Psoas muscle (tissue), 8 donors: ENCODE data around the gene RBM14. TPM values are rescaled to one million over a fixed set of nuclear protein-coding genes. Genes with fewer than 3 reads are reported as not detected.

Experiments
- ATAC-seq, 4 donors: fragments of 200-7000 bp; cut with Tn5 transposase; one replicate each; pipeline ENCODE4 v1.9.1; 2020; ENCODE audit warnings: moderate library complexity in 3 of 4, mild to moderate bottlenecking in 2 of 4
- DNase-seq, 2 donors: peaks; one replicate each; pipeline ENCODE4 v3.0.0-alpha.2; 2020
- H3K27ac ChIP-seq: fragments of 200-600 bp; one replicate; pipeline ENCODE4 v1.8.0; 2022
- H3K27me3 ChIP-seq, 3 donors: fragments of 200-600 bp in 1 of 3; one replicate each; pipeline versions ENCODE4 v1.6.1 to v1.8.0; 2013 to 2022; ENCODE audit warnings: low read length in 2 of 3, mild to moderate bottlenecking in 2 of 3, moderate library complexity in 1 of 3; ENCODE audit not compliant: insufficient read depth in 3 of 3
- H3K36me3 ChIP-seq, 2 donors: fragments of 200-600 bp in 1 of 2; one replicate each; pipeline versions ENCODE4 v1.6.1 to v1.8.0; 2013 to 2022; ENCODE audit warnings: low read depth in 1 of 2, mild to moderate bottlenecking in 1 of 2, moderate library complexity in 1 of 2; ENCODE audit not compliant: insufficient read depth in 1 of 2
- H3K4me1 ChIP-seq: fragments of 200-600 bp; one replicate; pipeline ENCODE4 v1.8.0; 2022
- H3K4me3 ChIP-seq: fragments of 200-600 bp; one replicate; pipeline ENCODE4 v1.8.0; 2022; ENCODE audit warnings: mild to moderate bottlenecking
- H3K9me3 ChIP-seq: fragments of 200-600 bp; one replicate; pipeline ENCODE4 v1.8.0; 2022
- whole genome bisulfite sequencing, 3 donors: extraction: QIAGEN DNeasy Blood & Tissue Kit; methylation state at CpG; one replicate each; pipeline versions ENCODE4 v1.1.6 to v1.1.7; 2013; 5-methylcytosine and 5-hydroxymethylcytosine counted together
- intact Hi-C, 2 donors: fragments of 100-400 bp; cut with DNase I; formaldehyde crosslinking; loops; one replicate each; pipeline versions ENCODE4 v1.11.0 to v1.14.2; 2022
- polyA plus RNA-seq, 3 donors: library from polyadenylated mRNA; stranded (reverse); fragments of 200-250 nt; gene quantifications; one replicate each; pipeline ENCODE4 v1.2.3, GENCODE V29; 2013
- total RNA-seq, 4 donors: library from RNA; stranded (reverse); fragmentation: NEBNext Ultra II Directional in 2 of 4; extraction: Animal tissue kit (Norgen Biotek cat#: 25700) in 2 of 4; gene quantifications; one replicate each; pipeline versions ENCODE4 v1.2.1 to v1.2.4, GENCODE V29; 2021 to 2023
- TF ChIP-seq, protein P1 (sequence below): fragments of 200-600 bp; IDR thresholded peaks from one replicate; pipeline ENCODE4 v1.8.0; 2022; ENCODE audit warnings: antibody characterized with exemption
- donor health status: healthy with polysubstance abuse.
- donor health status: DM: no; HTN: no; CAD: no; lungs with moderate emphysema.
- donor health status: Bipolar disorder and iron deficiency.
- donor health status: healthy.
- donor health status: DM: yes; HTN: yes; CAD: no.
- donor health status: DM: no; HTN: no; CAD: no.
- donor health status: DM: no; HTN: no; CAD: no.
- donor health status: DM: yes; HTN: yes; CAD: no.

Gene RBM14
- total and polyA plus RNA-seq, 7 donors = 15.0 to 39.3 (median 22.6) TPM

DNA sequence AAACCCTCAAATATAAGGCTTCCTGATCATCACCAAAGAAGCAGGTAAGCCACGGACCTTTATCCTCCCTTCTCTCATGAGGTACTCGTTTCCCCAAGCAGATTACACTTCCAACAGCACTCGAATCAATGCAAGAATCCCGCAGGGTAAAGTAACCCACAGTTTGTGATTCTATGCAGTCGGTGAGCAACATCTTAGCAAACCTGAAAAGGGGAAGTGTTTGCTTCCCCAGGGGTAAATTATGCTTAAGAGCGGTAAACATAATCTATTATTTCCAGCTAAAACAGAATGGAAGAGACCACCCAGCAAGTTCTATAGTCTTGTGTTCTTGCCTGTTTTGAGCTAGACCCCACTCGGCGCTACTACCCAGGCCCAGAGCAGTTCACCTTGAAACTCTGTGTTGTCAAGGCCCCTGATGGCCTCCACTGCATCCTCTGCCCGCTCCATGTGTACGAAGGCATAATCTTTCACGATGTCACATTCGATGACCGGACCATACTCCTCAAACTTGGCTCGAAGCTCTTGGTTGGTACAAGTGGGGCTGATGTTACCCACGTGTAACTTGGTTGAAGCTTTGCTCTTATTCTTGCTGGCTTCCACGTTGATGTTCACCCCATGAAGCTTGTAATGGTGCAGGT, 60.0 kb downstream of the RBM14 start:
- Histone ChIP-seq H3K27ac (no peak overlapping the region), H3K4me1 (peaks cover 30% of the 10 kb centered on the region), H3K27me3 (no peaks in the 10 kb centered on the region), H3K4me3 (peak overlapping the region; percentile 86), H3K9me3 (no peaks in the 10 kb centered on the region), H3K36me3 (peaks cover 0 to 13% of the 10 kb centered on the region in 2 donors)
- DNase-seq (no peak), ATAC-seq (no peak)
- WGBS, 3 donors = 54 to 60% (median 60%) methylated on average over 16 of the region's 16 CpGs
- intact Hi-C loops = loop anchor here (5.0 kb wide), 2 partner anchors 34 to 84 kb away; partner anchors contain the start of genes CCDC87 (in 1 of the 2) and CCS (in 1 of the 2)
- TF ChIP-seq, protein P1, sequence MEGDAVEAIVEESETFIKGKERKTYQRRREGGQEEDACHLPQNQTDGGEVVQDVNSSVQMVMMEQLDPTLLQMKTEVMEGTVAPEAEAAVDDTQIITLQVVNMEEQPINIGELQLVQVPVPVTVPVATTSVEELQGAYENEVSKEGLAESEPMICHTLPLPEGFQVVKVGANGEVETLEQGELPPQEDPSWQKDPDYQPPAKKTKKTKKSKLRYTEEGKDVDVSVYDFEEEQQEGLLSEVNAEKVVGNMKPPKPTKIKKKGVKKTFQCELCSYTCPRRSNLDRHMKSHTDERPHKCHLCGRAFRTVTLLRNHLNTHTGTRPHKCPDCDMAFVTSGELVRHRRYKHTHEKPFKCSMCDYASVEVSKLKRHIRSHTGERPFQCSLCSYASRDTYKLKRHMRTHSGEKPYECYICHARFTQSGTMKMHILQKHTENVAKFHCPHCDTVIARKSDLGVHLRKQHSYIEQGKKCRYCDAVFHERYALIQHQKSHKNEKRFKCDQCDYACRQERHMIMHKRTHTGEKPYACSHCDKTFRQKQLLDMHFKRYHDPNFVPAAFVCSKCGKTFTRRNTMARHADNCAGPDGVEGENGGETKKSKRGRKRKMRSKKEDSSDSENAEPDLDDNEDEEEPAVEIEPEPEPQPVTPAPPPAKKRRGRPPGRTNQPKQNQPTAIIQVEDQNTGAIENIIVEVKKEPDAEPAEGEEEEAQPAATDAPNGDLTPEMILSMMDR = no peak

Other genes with a start within 250 kb of the RBM14 start
- gene SLC29A2, start 244.9 kb upstream of the RBM14 start, total RNA-seq = 10 to 100 TPM; 14.9 to 94.1 (median 51.0) TPM
- 10 to 100 TPM; 14.9 to 84.5 (median 69.5) TPM for gene SLC29A2, start 244.9 kb upstream of the RBM14 start, polyA plus RNA-seq
- gene NPAS4, start 195.6 kb upstream of the RBM14 start, total RNA-seq = not detected
- gene NPAS4, start 195.6 kb upstream of the RBM14 start, polyA plus RNA-seq = under 1 TPM in 1 of 3 donors, not detected in 2; 0.05 TPM
- gene MRPL11, start 177.8 kb upstream of the RBM14 start, total RNA-seq = 10 to 100 TPM; 37.0 to 57.4 (median 48.7) TPM
- gene MRPL11, start 177.8 kb upstream of the RBM14 start, polyA plus RNA-seq = 10 to 100 TPM; 60.4 to 60.9 (median 60.7) TPM
- 10 to 100 TPM in 2 of 4 donors, 1 to 10 TPM in 2; 5.3 to 22.5 (median 11.4) TPM for gene PELI3, start 149.7 kb upstream of the RBM14 start, total RNA-seq
- 10 to 100 TPM in 2 of 3 donors, 1 to 10 TPM in 1; 3.1 to 46.8 (median 14.4) TPM for gene PELI3, start 149.7 kb upstream of the RBM14 start, polyA plus RNA-seq
- 10 to 100 TPM; 24.0 to 44.4 (median 29.8) TPM for gene DPP3, start 136.2 kb upstream of the RBM14 start, total RNA-seq
- gene DPP3, start 136.2 kb upstream of the RBM14 start, polyA plus RNA-seq = 10 to 100 TPM; 30.7 to 58.7 (median 57.9) TPM
- gene BBS1, start 106.0 kb upstream of the RBM14 start, total RNA-seq = 10 to 100 TPM in 3 of 4 donors, 1 to 10 TPM in 1; 8.4 to 15.3 (median 12.1) TPM
- 10 to 100 TPM in 1 of 3 donors, 1 to 10 TPM in 2; 4.4 to 13.8 (median 5.0) TPM for gene BBS1, start 106.0 kb upstream of the RBM14 start, polyA plus RNA-seq
- 1 to 10 TPM; 3.9 to 6.5 (median 5.2) TPM for gene ZDHHC24, start 70.6 kb upstream of the RBM14 start, total RNA-seq
- gene ZDHHC24, start 70.6 kb upstream of the RBM14 start, polyA plus RNA-seq = 1 to 10 TPM; 5.4 to 7.6 (median 5.5) TPM
- gene ACTN3, start 69.7 kb upstream of the RBM14 start, total RNA-seq = 100 to 1,000 TPM in 1 of 4 donors, 10 to 100 TPM in 2, 1 to 10 TPM in 1; 2.9 to 254 (median 78.4) TPM
- gene ACTN3, start 69.7 kb upstream of the RBM14 start, polyA plus RNA-seq = 100 to 1,000 TPM in 1 of 3 donors, 10 to 100 TPM in 1, 1 to 10 TPM in 1; 8.7 to 531 (median 15.1) TPM
- 10 to 100 TPM; 31.5 to 79.0 (median 50.3) TPM for gene CTSF, start 48.0 kb upstream of the RBM14 start, total RNA-seq
- 10 to 100 TPM; 16.5 to 33.0 (median 31.5) TPM for gene CTSF, start 48.0 kb upstream of the RBM14 start, polyA plus RNA-seq
- under 1 TPM in 3 of 4 donors, not detected in 1; 0.36 to 0.46 (median 0.36) TPM for gene CCDC87, start 23.6 kb upstream of the RBM14 start, total RNA-seq
- 1 to 10 TPM in 1 of 3 donors, under 1 TPM in 2; 0.06 to 1.1 (median 0.20) TPM for gene CCDC87, start 23.6 kb upstream of the RBM14 start, polyA plus RNA-seq
- gene CCS, start 23.4 kb upstream of the RBM14 start, total RNA-seq = 10 to 100 TPM; 10.5 to 17.0 (median 14.8) TPM
- 10 to 100 TPM; 15.2 to 22.9 (median 15.7) TPM for gene CCS, start 23.4 kb upstream of the RBM14 start, polyA plus RNA-seq
- 10 to 100 TPM; 54.5 to 80.8 (median 66.8) TPM for gene RBM4, start 22.1 kb downstream of the RBM14 start, total RNA-seq
- 10 to 100 TPM; 54.8 to 67.4 (median 57.9) TPM for gene RBM4, start 22.1 kb downstream of the RBM14 start, polyA plus RNA-seq
- 10 to 100 TPM in 2 of 4 donors, 1 to 10 TPM in 2; 3.6 to 11.0 (median 8.2) TPM for gene RBM4B, start 61.3 kb downstream of the RBM14 start, total RNA-seq
- 10 to 100 TPM in 1 of 3 donors, 1 to 10 TPM in 2; 8.9 to 12.8 (median 10.0) TPM for gene RBM4B, start 61.3 kb downstream of the RBM14 start, polyA plus RNA-seq
- 1 to 10 TPM in 1 of 4 donors, under 1 TPM in 3; 0.08 to 1.4 (median 0.72) TPM for gene SPTBN2, start 112.6 kb downstream of the RBM14 start, total RNA-seq
- under 1 TPM in 2 of 3 donors, not detected in 1; 0.08 to 0.16 TPM for gene SPTBN2, start 112.6 kb downstream of the RBM14 start, polyA plus RNA-seq
- gene RCE1, start 226.8 kb downstream of the RBM14 start, total RNA-seq = 1 to 10 TPM; 3.1 to 5.0 (median 4.3) TPM
- 10 to 100 TPM in 1 of 3 donors, 1 to 10 TPM in 2; 4.2 to 13.2 (median 5.1) TPM for gene RCE1, start 226.8 kb downstream of the RBM14 start, polyA plus RNA-seq
- 10 to 100 TPM in 3 of 4 donors, 1 to 10 TPM in 1; 7.4 to 11.8 (median 10.7) TPM for gene LRFN4, start 240.4 kb downstream of the RBM14 start, total RNA-seq
- gene LRFN4, start 240.4 kb downstream of the RBM14 start, polyA plus RNA-seq = 10 to 100 TPM in 2 of 3 donors, 1 to 10 TPM in 1; 8.5 to 16.6 (median 15.3) TPM